Pancreas (tissue), 10 donors: ENCODE data around the gene CA9. TPM values are rescaled to one million over a fixed set of nuclear protein-coding genes. Genes with fewer than 3 reads are reported as not detected.

Experiments used
- ATAC-seq, 4 donors: fragments of 200-7000 bp; cut with Tn5 transposase; one replicate each; pipeline versions ENCODE4 v1.8.0 to v1.9.1; 2020; ENCODE audit warnings: mild to moderate bottlenecking in 4 of 4, moderate library complexity in 4 of 4
- DNase-seq, 6 donors: peaks; one replicate each; pipeline ENCODE4 v3.0.0-alpha.2; 2020
- FAIRE-seq: peaks from 2 replicates; lab custom pipeline; 2012; peaks lifted over from hg19 to GRCh38; lab: Jason Lieb, UNC
- H3K27ac ChIP-seq, 4 donors: fragments of 200-600 bp; sonication (generic); 1 replicate in 3 of 4; 2 replicates in 1 of 4; pipeline versions ENCODE4 v1.5.0 to v1.8.0; 2020
- H3K27me3 ChIP-seq, 4 donors: fragments of 200-600 bp; one replicate each; pipeline ENCODE4 v1.8.0; 2021
- H3K36me3 ChIP-seq, 3 donors: fragments of 200-600 bp; sonication (generic) in 1 of 3; one replicate each; pipeline versions ENCODE4 v1.5.0 to v1.8.0; 2020 to 2021
- H3K4me1 ChIP-seq, 3 donors: fragments of 200-600 bp; one replicate each; pipeline ENCODE4 v1.8.0; 2021
- H3K4me3 ChIP-seq, 4 donors: fragments of 200-600 bp; sonication (generic) in 2 of 4; one replicate each; pipeline versions ENCODE4 v1.5.0 to v1.8.0; 2020 to 2021
- H3K9me3 ChIP-seq, 4 donors: fragments of 200-600 bp; one replicate each; pipeline ENCODE4 v1.8.0; 2021
- WGBS, 2 donors: extraction: QIAGEN DNeasy Blood & Tissue Kit; methylation state at CpG; one replicate each; pipeline ENCODE4 v1.1.7; 2013; 5-methylcytosine and 5-hydroxymethylcytosine counted together
- intact Hi-C, 3 donors: fragments of 100-400 bp; cut with DNase I; formaldehyde crosslinking; loops; one replicate each; pipeline versions ENCODE4 v1.11.1 to v1.14.2; 2022
- polyA plus RNA-seq, 2 donors: library from polyadenylated mRNA; stranded (reverse); fragments of 200-250 nt; gene quantifications; one replicate each; pipeline ENCODE4 v1.2.3, GENCODE V29; 2013
- total RNA-seq, 6 donors: library from RNA; stranded (reverse); fragmentation: NEBNext Ultra II Directional in 4 of 6; extraction: Animal tissue kit (Norgen Biotek cat#: 25700) in 4 of 6; gene quantifications; one replicate each; pipeline versions ENCODE4 v1.2.1 to v1.2.4, GENCODE V29; 2021 to 2023
- TF ChIP-seq, protein P1 (sequence below), 4 donors: fragments of 200-600 bp; sonication (generic) in 3 of 4; IDR thresholded peaks; one replicate each; pipeline versions ENCODE4 v1.5.0 to v1.8.0; 2021; ENCODE audit warnings: antibody characterized with exemption in 4 of 4
- donor health status: healthy with polysubstance abuse.
- donor health status: DM: no; HTN: no; CAD: no; lungs with moderate emphysema.
- donor health status: DM: no; HTN: no; CAD: no.
- donor health status: control.
- donor health status: control.
- donor health status: Bipolar disorder and iron deficiency.
- donor health status: DM: yes; HTN: yes; CAD: no.
- donor health status: DM: no; HTN: no; CAD: no.
- donor health status: DM: no; HTN: no; CAD: no.
- donor health status: DM: yes; HTN: yes; CAD: no.

The CA9 gene
- total and polyA plus RNA-seq, 8 donors = 1.2 to 75.6 (median 7.9) TPM

GRCh38 chr9:35697486-35697885 lies 23.8 kb downstream of the CA9 start:
- no peaks in the 10 kb centered on the region for H3K27me3 ChIP-seq
- WGBS, 2 donors = 89 to 91% methylated on average over 14 of the region's 14 CpGs
- H3K4me3 ChIP-seq = no peak overlapping the region
- peaks cover 0 to 14% (median 12%) of the 10 kb centered on the region in 3 donors for H3K4me1 ChIP-seq
- intact Hi-C loops = no loop called here
- DNase-seq (peak in 2 of 6 donors; percentile 55 to 72), ATAC-seq (no peak), FAIRE-seq (no peak)
- peaks cover 2 to 51% (median 34%) of the 10 kb centered on the region in 3 donors for H3K36me3 ChIP-seq
- peak overlapping the region in 1 of 4 donors; percentile 40 for H3K27ac ChIP-seq
- no peaks in the 10 kb centered on the region for H3K9me3 ChIP-seq
- TF ChIP-seq, protein P1, sequence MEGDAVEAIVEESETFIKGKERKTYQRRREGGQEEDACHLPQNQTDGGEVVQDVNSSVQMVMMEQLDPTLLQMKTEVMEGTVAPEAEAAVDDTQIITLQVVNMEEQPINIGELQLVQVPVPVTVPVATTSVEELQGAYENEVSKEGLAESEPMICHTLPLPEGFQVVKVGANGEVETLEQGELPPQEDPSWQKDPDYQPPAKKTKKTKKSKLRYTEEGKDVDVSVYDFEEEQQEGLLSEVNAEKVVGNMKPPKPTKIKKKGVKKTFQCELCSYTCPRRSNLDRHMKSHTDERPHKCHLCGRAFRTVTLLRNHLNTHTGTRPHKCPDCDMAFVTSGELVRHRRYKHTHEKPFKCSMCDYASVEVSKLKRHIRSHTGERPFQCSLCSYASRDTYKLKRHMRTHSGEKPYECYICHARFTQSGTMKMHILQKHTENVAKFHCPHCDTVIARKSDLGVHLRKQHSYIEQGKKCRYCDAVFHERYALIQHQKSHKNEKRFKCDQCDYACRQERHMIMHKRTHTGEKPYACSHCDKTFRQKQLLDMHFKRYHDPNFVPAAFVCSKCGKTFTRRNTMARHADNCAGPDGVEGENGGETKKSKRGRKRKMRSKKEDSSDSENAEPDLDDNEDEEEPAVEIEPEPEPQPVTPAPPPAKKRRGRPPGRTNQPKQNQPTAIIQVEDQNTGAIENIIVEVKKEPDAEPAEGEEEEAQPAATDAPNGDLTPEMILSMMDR (IDR thresholded peaks at IDR 0.05) = no peak

DNA sequence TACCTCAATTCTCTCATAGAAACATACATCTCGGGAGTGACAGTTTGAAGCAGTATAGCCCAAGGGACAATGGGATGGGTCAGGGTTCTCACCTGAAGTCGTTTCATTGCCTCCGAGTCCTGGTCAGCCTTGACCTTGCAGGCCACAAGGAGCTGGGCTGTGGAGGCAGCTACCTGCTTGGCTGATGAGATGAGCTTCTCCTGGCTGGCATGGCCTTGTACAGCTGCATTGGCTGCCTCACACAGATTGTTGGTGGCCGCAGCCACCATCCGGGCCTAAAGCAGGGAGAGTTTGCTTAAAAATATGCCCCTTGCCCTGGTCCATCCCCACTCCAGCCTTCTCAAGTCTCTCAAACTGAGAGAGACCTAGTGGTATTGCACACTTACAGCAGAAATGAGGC lies 24.5 kb downstream of the CA9 start:
- Histone ChIP-seq H3K9me3 (no peaks in the 10 kb centered on the region), H3K4me3 (no peak overlapping the region), H3K27ac (no peak overlapping the region), H3K4me1 (peaks cover 0 to 14% (median 12%) of the 10 kb centered on the region in 3 donors), H3K27me3 (no peaks in the 10 kb centered on the region), H3K36me3 (peaks cover 2 to 59% (median 40%) of the 10 kb centered on the region in 3 donors)
- ATAC-seq (no peak), DNase-seq (no peak), FAIRE-seq (no peak)
- 89 to 90% methylated on average over 5 of the region's 5 CpGs for WGBS, 2 donors
- intact Hi-C loops = no loop called here
- TF ChIP-seq, protein P1 (IDR thresholded peaks at IDR 0.05) = no peak

- intact Hi-C loops = loop anchor here in 1 of 3 donors (10.0 kb wide), 1 partner anchor 55 kb away; no protein-coding TSS in a partner anchor
- ATAC-seq = no peak
- Histone ChIP-seq H3K36me3 (peaks cover 5 to 77% (median 57%) of the 10 kb centered on the region in 3 donors), H3K27me3 (no peaks in the 10 kb centered on the region), H3K4me3 (no peak overlapping the region), H3K4me1 (peaks cover 0 to 14% (median 12%) of the 10 kb centered on the region in 3 donors), H3K27ac (no peak overlapping the region), H3K9me3 (no peaks in the 10 kb centered on the region)
- FAIRE-seq = no peak
- 50% methylated on average over 11 of the region's 11 CpGs for WGBS, 2 donors
- TF ChIP-seq, protein P1 (IDR thresholded peaks at IDR 0.05) = no peak
- DNase-seq = peak in 1 of 6 donors; percentile 62
These were observed 26.3 kb downstream of the CA9 start for GRCh38 chr9:35700031-35700430.

DNA sequence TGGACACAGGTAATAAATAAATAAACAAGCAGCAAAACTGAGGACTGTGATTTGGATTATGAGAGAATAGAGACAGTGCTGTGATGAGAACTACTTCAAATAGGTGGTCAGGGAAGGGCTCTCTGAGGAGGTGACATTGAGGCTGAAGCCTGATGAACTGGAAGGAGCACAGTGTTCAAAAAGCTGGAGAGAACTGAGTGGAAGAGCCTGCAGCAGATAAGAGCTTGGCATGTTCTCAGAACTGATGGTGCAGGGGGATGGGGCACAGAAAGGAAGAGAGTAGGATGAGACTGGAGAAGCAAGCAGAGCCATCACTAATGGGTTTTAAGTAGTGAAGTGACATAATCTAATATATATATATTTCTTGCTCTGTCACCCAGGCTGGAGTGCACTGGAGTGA lies 27.2 kb downstream of the CA9 start:
- intact Hi-C loops = loop anchor here in 1 of 3 donors (10.0 kb wide), 1 partner anchor 56 kb away; no protein-coding TSS in a partner anchor
- TF ChIP-seq, protein P1 (IDR thresholded peaks at IDR 0.05) = no peak
- no peak for DNase-seq
- no peaks in the 10 kb centered on the region for H3K27me3 ChIP-seq
- no peak overlapping the region for H3K4me3 ChIP-seq
- no peaks in the 10 kb centered on the region for H3K9me3 ChIP-seq
- FAIRE-seq = no peak
- no peak for ATAC-seq
- H3K27ac ChIP-seq = no peak overlapping the region
- H3K4me1 ChIP-seq = peaks cover 0 to 12% (median 8%) of the 10 kb centered on the region in 3 donors
- peaks cover 10 to 86% (median 65%) of the 10 kb centered on the region in 3 donors for H3K36me3 ChIP-seq

GRCh38 chr9:35702696-35703095 lies 29.0 kb downstream of the CA9 start:
- no peaks in the 10 kb centered on the region for H3K4me1 ChIP-seq
- 93 to 95% methylated on average over 7 of the region's 7 CpGs for WGBS, 2 donors
- peaks cover 10 to 100% (median 80%) of the 10 kb centered on the region in 3 donors for H3K36me3 ChIP-seq
- H3K27ac ChIP-seq = no peak overlapping the region
- ATAC-seq (no peak), FAIRE-seq (no peak), DNase-seq (no peak)
- intact Hi-C loops = loop anchor here in 1 of 3 donors (10.0 kb wide), 1 partner anchor 58 kb away; no protein-coding TSS in a partner anchor
- H3K27me3 ChIP-seq = no peaks in the 10 kb centered on the region
- H3K4me3 ChIP-seq = no peak overlapping the region
- no peaks in the 10 kb centered on the region for H3K9me3 ChIP-seq
- TF ChIP-seq, protein P1 (IDR thresholded peaks at IDR 0.05) = no peak
